ENCODE measurements around the gene EVA1C. TPM values are rescaled to one million over a fixed set of nuclear protein-coding genes. Genes with fewer than 3 reads are reported as not detected.
"Not testable (repeated sequence)": the region's sequence is repeated elsewhere in the genome, so short reads cannot be mapped to it uniquely, and the experiment has no call there.

The EVA1C gene
- polyA plus RNA-seq, 1 experiment = 5.7 TPM

DNA sequence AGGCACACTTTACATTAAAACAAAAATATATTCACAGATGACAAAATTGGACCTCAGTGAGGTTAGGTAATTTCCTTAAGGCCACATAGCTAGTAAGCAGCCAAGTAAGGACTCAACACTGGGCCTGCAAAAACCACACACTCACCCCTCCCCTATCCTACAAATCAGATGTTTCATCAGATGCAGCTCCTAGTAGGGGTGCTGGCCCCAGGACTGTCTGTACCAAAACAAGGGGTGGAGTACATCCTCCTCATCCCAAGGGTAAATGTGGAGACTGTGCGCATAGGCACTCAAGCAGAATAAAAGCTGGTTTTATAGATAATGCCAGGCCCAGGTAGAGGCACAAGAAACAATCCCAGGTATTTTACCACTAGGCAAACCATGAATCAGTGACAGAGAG is 45.3 kb upstream of the EVA1C start:
- H3K4me3 ChIP-seq (ENCODE audit: low read depth, low read length) = no peak overlapping the region
- CTCF ChIA-PET = interaction anchor here (0.5 to 2.4 kb wide), 2 partner anchors 25 to 234 kb away, joined by 4 to 11 read pairs; no protein-coding TSS in a partner anchor
- no peak for DNase-seq (ENCODE audit: low read depth, low spot score)
- POLR2A ChIA-PET = interaction anchor here (0.5 kb wide), 1 partner anchor 241 kb away, joined by 3 read pairs; no protein-coding TSS in a partner anchor
- H3K27me3 ChIP-seq (ENCODE audit: control insufficient read depth, insufficient read depth, low read length) = no peaks in the 10 kb centered on the region
- TF ChIP-seq, protein P1, sequence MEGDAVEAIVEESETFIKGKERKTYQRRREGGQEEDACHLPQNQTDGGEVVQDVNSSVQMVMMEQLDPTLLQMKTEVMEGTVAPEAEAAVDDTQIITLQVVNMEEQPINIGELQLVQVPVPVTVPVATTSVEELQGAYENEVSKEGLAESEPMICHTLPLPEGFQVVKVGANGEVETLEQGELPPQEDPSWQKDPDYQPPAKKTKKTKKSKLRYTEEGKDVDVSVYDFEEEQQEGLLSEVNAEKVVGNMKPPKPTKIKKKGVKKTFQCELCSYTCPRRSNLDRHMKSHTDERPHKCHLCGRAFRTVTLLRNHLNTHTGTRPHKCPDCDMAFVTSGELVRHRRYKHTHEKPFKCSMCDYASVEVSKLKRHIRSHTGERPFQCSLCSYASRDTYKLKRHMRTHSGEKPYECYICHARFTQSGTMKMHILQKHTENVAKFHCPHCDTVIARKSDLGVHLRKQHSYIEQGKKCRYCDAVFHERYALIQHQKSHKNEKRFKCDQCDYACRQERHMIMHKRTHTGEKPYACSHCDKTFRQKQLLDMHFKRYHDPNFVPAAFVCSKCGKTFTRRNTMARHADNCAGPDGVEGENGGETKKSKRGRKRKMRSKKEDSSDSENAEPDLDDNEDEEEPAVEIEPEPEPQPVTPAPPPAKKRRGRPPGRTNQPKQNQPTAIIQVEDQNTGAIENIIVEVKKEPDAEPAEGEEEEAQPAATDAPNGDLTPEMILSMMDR (IDR thresholded peaks at IDR 0.05; ENCODE audit: low read depth, low read length) = no peak
- H3K9me3 ChIP-seq (ENCODE audit: control insufficient read depth, insufficient read depth, low read length) = no peaks in the 10 kb centered on the region
- H3K27ac ChIP-seq (ENCODE audit: low read depth, low read length) = no peak overlapping the region

DNA sequence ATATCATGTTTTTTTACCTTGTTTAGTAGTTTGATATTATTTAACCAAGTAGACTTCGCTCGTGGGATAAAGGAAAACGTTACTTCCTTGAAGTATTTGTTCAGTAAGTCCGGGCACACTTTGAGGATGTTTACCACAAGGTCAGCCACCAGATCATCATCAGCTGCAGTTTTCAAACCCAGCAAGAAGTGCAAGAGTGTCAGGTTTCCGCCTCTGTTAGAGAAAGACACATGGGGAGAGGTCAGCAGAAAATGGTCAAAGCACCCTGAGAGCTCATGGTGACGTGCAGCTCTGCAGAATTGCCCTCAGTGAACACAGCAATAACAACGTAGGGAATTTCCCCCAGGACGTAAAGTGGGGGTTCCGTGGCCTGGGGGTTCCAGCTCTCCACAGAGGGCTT is 44.1 kb upstream of the EVA1C start:
- DNase-seq (ENCODE audit: low read depth, low spot score) = no peak
- H3K27ac ChIP-seq (ENCODE audit: low read depth, low read length) = no peak overlapping the region
- no peaks in the 10 kb centered on the region for H3K27me3 ChIP-seq (ENCODE audit: control insufficient read depth, insufficient read depth, low read length)
- TF ChIP-seq, protein P1 (IDR thresholded peaks at IDR 0.05; ENCODE audit: low read depth, low read length) = no peak
- ChIA-PET CTCF (interaction anchor here (2.4 kb wide), 1 partner anchor 233 kb away, joined by 11 read pairs; no protein-coding TSS in a partner anchor), POLR2A (no interaction called here)
- no peak overlapping the region for H3K4me3 ChIP-seq (ENCODE audit: low read depth, low read length)
- H3K9me3 ChIP-seq (ENCODE audit: control insufficient read depth, insufficient read depth, low read length) = no peaks in the 10 kb centered on the region

DNA sequence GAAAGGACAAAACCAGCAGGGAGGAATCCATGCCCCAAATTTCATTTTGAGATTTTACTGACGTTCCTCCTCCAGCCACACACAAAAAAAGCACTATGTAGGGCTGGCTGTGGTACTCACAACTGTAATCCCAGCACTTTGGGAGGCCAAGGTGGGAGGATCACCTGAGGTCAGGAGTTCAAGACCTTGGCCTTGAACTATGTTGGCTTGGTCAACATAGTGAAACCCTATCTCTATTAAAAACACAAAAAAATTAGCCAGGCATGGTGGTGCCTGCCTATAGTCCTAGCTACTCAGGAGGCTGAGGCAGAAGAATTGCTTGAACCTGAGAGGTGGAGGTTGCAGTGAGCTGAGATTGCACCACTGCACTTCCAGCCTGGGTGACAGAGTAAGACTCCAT is 43.5 kb upstream of the EVA1C start:
- H3K9me3 ChIP-seq (ENCODE audit: control insufficient read depth, insufficient read depth, low read length); H3K27ac ChIP-seq (ENCODE audit: low read depth, low read length); POLR2A ChIA-PET; H3K27me3 ChIP-seq (ENCODE audit: control insufficient read depth, insufficient read depth, low read length); H3K4me3 ChIP-seq (ENCODE audit: low read depth, low read length); DNase-seq (ENCODE audit: low read depth, low spot score): not testable (repeated sequence)
- CTCF ChIA-PET = interaction anchor here (2.4 kb wide), 1 partner anchor 232 kb away, joined by 11 read pairs; no protein-coding TSS in a partner anchor

DNA sequence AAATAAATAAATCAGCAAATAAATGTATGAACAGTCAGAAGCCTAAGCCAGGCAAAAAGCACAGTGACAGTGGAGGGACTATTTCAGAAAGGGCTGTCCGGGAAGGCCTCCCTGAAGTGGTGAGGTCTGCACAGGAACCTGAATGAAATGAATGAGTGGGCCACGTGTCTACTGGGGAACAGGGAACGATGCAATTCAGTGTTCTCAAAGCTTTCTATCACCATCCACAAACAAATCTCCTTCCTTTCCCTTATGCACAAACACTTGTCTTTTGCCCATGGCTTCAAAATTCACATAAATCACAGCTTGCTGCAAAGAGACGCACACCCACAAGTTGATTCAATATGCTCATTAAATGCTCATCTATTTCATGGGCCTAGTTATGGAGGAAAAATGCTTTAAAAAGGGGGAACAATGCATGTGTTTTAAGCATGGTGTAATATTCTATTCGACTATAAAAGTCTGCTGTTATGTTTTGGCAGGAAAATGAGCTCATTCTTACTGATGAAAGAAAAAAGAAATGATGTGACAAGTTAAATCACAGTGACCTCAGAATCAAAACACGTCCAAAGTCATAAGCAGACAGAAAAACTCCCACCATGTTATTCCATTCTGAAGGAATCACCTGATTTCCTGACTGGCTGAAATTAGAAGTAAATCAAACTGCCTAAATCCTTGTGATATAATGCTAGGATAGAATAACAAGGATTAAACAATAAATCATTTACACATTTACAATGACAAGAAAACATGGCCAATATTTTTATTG is 41.3 kb upstream of the EVA1C start:
- CTCF ChIA-PET = interaction anchor here (0.5 to 3.1 kb wide), 6 partner anchors 32 to 266 kb away, joined by 3 to 55 read pairs (median 4); no protein-coding TSS in a partner anchor
- Histone ChIP-seq H3K9me3 (ENCODE audit: control insufficient read depth, insufficient read depth, low read length) (no peaks in the 10 kb centered on the region), H3K27me3 (ENCODE audit: control insufficient read depth, insufficient read depth, low read length) (no peaks in the 10 kb centered on the region), H3K4me3 (ENCODE audit: low read depth, low read length) (no peak overlapping the region), H3K27ac (ENCODE audit: low read depth, low read length) (peak overlapping the region; percentile 33)
- TF ChIP-seq, protein P1 (IDR thresholded peaks at IDR 0.05; ENCODE audit: low read depth, low read length) = no peak
- POLR2A ChIA-PET = interaction anchor here (0.5 to 1.6 kb wide), 3 partner anchors 21 to 349 kb away, joined by 4 to 5 read pairs (median 5); partner anchors contain the start of gene URB1
- DNase-seq (ENCODE audit: low read depth, low spot score) = no peak

DNA sequence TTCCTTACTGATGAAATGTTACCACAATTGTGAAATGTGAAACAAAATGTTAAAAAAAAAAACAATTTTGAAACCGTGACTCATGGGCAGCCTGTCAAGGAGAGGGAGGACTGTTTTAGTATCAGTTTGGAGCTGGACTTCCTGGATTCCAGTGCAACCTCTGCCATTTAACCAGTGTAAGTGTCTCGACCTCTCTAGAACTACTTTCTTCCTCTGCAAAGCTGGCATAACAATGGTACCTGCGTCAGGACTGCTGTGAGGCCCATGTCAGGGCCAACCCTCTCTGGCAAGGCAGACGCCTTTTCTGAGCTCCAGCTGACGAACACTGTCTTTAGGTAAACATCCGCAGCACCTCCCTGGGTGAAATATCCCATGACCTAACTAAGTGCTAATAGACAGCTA is 40.6 kb upstream of the EVA1C start:
- no peaks in the 10 kb centered on the region for H3K9me3 ChIP-seq (ENCODE audit: control insufficient read depth, insufficient read depth, low read length)
- CTCF ChIA-PET = interaction anchor here (0.5 to 3.1 kb wide), 5 partner anchors 31 to 265 kb away, joined by 3 to 55 read pairs (median 3); no protein-coding TSS in a partner anchor
- H3K27ac ChIP-seq (ENCODE audit: low read depth, low read length) = peak overlapping the region; percentile 89
- TF ChIP-seq, protein P1 (IDR thresholded peaks at IDR 0.05; ENCODE audit: low read depth, low read length) = no peak
- H3K4me3 ChIP-seq (ENCODE audit: low read depth, low read length) = no peak overlapping the region
- POLR2A ChIA-PET = interaction anchor here (0.5 to 1.6 kb wide), 5 partner anchors 20 to 348 kb away, joined by 3 to 5 read pairs (median 4); partner anchors contain the start of gene URB1
- H3K27me3 ChIP-seq (ENCODE audit: control insufficient read depth, insufficient read depth, low read length) = no peaks in the 10 kb centered on the region
- DNase-seq (ENCODE audit: low read depth, low spot score) = peak; percentile 52
